HCT116 (cell line): ENCODE measurements around the gene CTSH. TPM values are rescaled to one million over a fixed set of nuclear protein-coding genes. Genes with fewer than 3 reads are reported as not detected.

ENCODE experiments used
- ATAC-seq: fragments of 200-7000 bp; cut with Tn5 transposase; 2 replicates; pipeline ENCODE4 v1.9.1; 2020; ENCODE audit warnings: mild to moderate bottlenecking, moderate library complexity
- BruUV-seq: library from RNA; stranded (reverse); fragments of 400-500 nt; replicated peaks from 2 replicates; lab custom pipeline; 2021; lab: Mats Ljungman, UMichigan
- CTCF ChIA-PET: fragments of 300-600 bp; sonication (Branson Sonifier 250); formaldehyde crosslinking; loops from one replicate; lab custom pipeline; 2021; ENCODE audit warnings: antibody characterized with exemption; lab: Charles Lee
- POLR2A ChIA-PET: fragments of 300-600, 350-600 bp; sonication (Branson Sonifier 250); formaldehyde crosslinking; loops from one replicate; lab custom pipeline; 2021; ENCODE audit warnings: antibody characterized with exemption; lab: Charles Lee
- RAD21 ChIA-PET, 2 experiments: fragments of 300-600 bp; sonication (Branson Sonifier 250); formaldehyde crosslinking; loops; one replicate each; lab custom pipeline; 2023; ENCODE audit warnings: low total read pairs in 2 of 2; ENCODE audit not compliant: uncharacterized antibody in 2 of 2, unreplicated experiment in 2 of 2, low non-redundant PET in 1 of 2; lab: Charles Lee
- DNase-seq: peaks from one replicate; pipeline ENCODE4 v3.0.0-alpha.2; 2010; ENCODE audit warnings: low read depth, low spot score
- H2AFZ ChIP-seq: fragments of 200-600 bp; shearing (Covaris generic), sonication (generic); 2 replicates; pipeline ENCODE4 v1.6.1; 2017; ENCODE audit warnings: low read depth, mixed run types, mixed read lengths, antibody characterized with exemption, low read length; ENCODE audit not compliant: poor library complexity, severe bottlenecking
- H3K27ac ChIP-seq: 2 replicates; pipeline ENCODE4 v1.5.1; 2012; ENCODE audit warnings: low read depth, low read length
- H3K27me3 ChIP-seq: fragments of 200-600 bp; sonication (generic); 2 replicates; pipeline ENCODE4 v1.6.1; 2016; ENCODE audit warnings: mixed run types, low read length, mixed read lengths; ENCODE audit not compliant: insufficient read depth
- H3K36me3 ChIP-seq, 2 experiments: fragments of 200-500 bp in 1 of 2; fragments of 200-600 bp in 1 of 2; sonication (Bioruptor generic) in 1 of 2; sonication (generic) in 1 of 2; 2 replicates each; pipeline versions ENCODE4 v1.5.1 to v1.6.1; 2014 to 2016; ENCODE audit warnings: low read length in 2 of 2, inconsistent platforms in 1 of 2, mixed read lengths in 1 of 2, mixed run types in 1 of 2; ENCODE audit not compliant: insufficient read depth in 2 of 2, control insufficient read depth in 1 of 2
- H3K4me1 ChIP-seq, 2 experiments: fragments of 200-600 bp in 1 of 2; sonication (generic) in 1 of 2; 2 replicates each; pipeline versions ENCODE4 v1.5.1 to v1.6.1; 2012 to 2017; ENCODE audit warnings: low read length in 2 of 2, inconsistent platforms in 1 of 2, mild to moderate bottlenecking in 1 of 2, mixed read lengths in 1 of 2, mixed run types in 1 of 2, moderate library complexity in 1 of 2; ENCODE audit not compliant: insufficient read depth in 2 of 2, control insufficient read depth in 1 of 2
- H3K4me2 ChIP-seq: fragments of 200-600 bp; sonication (generic); 2 replicates; pipeline ENCODE4 v1.6.1; 2017; ENCODE audit warnings: mixed run types, low read length, mixed read lengths
- H3K4me3 ChIP-seq, 2 experiments: fragments of 200-600 bp in 1 of 2; sonication (generic) in 1 of 2; replicated peaks in 1 of 2; 2 replicates each; pipeline ENCODE4 v1.5.1; 2011 to 2016; ENCODE audit warnings: low read length in 2 of 2, control low read depth in 1 of 2, low read depth in 1 of 2, mild to moderate bottlenecking in 1 of 2, mixed read lengths in 1 of 2, mixed run types in 1 of 2
- H3K79me2 ChIP-seq: fragments of 200-600 bp; sonication (generic); 2 replicates; pipeline ENCODE4 v1.6.1; 2017; ENCODE audit warnings: mild to moderate bottlenecking, mixed run types, low read length, moderate library complexity, mixed read lengths; ENCODE audit not compliant: insufficient read depth
- H3K9ac ChIP-seq: fragments of 200-600 bp; sonication (generic); 2 replicates; pipeline ENCODE4 v1.6.1; 2016; ENCODE audit warnings: low read length, mixed read lengths
- H3K9me2 ChIP-seq: fragments of 200-600 bp; sonication (generic), shearing (Covaris generic); 2 replicates; pipeline ENCODE4 v1.6.1; 2017; ENCODE audit warnings: mixed run types, mild to moderate bottlenecking, moderate library complexity; ENCODE audit not compliant: insufficient read depth
- H3K9me3 ChIP-seq, 2 experiments: fragments of 200-500 bp in 1 of 2; fragments of 200-600 bp in 1 of 2; sonication (Bioruptor generic) in 1 of 2; sonication (generic) in 1 of 2; 2 replicates each; pipeline ENCODE4 v1.6.1; 2014 to 2017; ENCODE audit warnings: low read length in 2 of 2, mixed read lengths in 2 of 2, inconsistent platforms in 1 of 2, low read depth in 1 of 2, mild to moderate bottlenecking in 1 of 2, mixed run types in 1 of 2, moderate library complexity in 1 of 2; ENCODE audit not compliant: control insufficient read depth in 1 of 2, insufficient read depth in 1 of 2
- H4K20me1 ChIP-seq: fragments of 200-600 bp; sonication (generic), shearing (Covaris generic); 2 replicates; pipeline ENCODE4 v1.6.1; 2017; ENCODE audit warnings: mixed run types, mild to moderate bottlenecking, moderate library complexity; ENCODE audit not compliant: insufficient read depth
- CBX3 ChIP-seq: IDR thresholded peaks from 2 replicates; pipeline ENCODE4 v1.6.1; 2012; ENCODE audit warnings: low read depth
- EGR1 ChIP-seq: IDR thresholded peaks from 2 replicates; pipeline ENCODE4 v1.6.1; 2012; ENCODE audit warnings: low read depth
- EZH2phosphoT487 ChIP-seq: fragments of 200-600 bp; IDR thresholded peaks from 2 replicates; pipeline ENCODE4 v1.6.1; 2018; ENCODE audit warnings: antibody characterized with exemption, borderline replicate concordance
- FOSL1 ChIP-seq: IDR thresholded peaks from 2 replicates; pipeline ENCODE4 v1.6.1; 2012; ENCODE audit warnings: low read depth
- JUND ChIP-seq: IDR thresholded peaks from 2 replicates; pipeline ENCODE4 v1.6.1; 2012
- POLR2A ChIP-seq: IDR thresholded peaks from 2 replicates; pipeline ENCODE4 v1.7.0; 2011; ENCODE audit warnings: borderline replicate concordance; ENCODE audit not compliant: insufficient read depth, insufficient read length; ENCODE audit errors: extremely low read depth
- RAD21 ChIP-seq: IDR thresholded peaks from 2 replicates; pipeline ENCODE4 v1.6.1; 2012; ENCODE audit warnings: low read depth, mild to moderate bottlenecking
- SIN3A ChIP-seq: IDR thresholded peaks from 2 replicates; pipeline ENCODE4 v1.6.1; 2012; ENCODE audit warnings: low read depth
- SP1 ChIP-seq: IDR thresholded peaks from 2 replicates; pipeline ENCODE4 v1.6.1; 2012; ENCODE audit warnings: low read depth
- SRF ChIP-seq: IDR thresholded peaks from 2 replicates; pipeline ENCODE4 v1.6.1; 2012; ENCODE audit warnings: low read depth
- TCF7L2 ChIP-seq: IDR thresholded peaks from 2 replicates; pipeline ENCODE4 v1.7.0; 2011; ENCODE audit warnings: borderline replicate concordance, inconsistent platforms; ENCODE audit not compliant: insufficient read depth, insufficient read length; ENCODE audit errors: extremely low read depth
- YY1 ChIP-seq: IDR thresholded peaks from 2 replicates; pipeline ENCODE4 v1.6.1; 2011; ENCODE audit warnings: low read length, low read depth, moderate library complexity, mild to moderate bottlenecking; ENCODE audit not compliant: insufficient replicate concordance; ENCODE audit errors: extremely low read depth
- ZNF274 ChIP-seq: fragments of 200-500 bp; sonication (Bioruptor generic); IDR thresholded peaks from 2 replicates; pipeline ENCODE4 v1.6.1; 2014; ENCODE audit warnings: mild to moderate bottlenecking, low read depth, low read length, inconsistent platforms
- intact Hi-C: fragments of 100-400 bp; cut with micrococcal nuclease; formaldehyde crosslinking; loops from 2 replicates; pipeline ENCODE4 v1.10.0; 2022
- total RNA-seq: library from RNA; stranded (reverse); gene quantifications from one replicate; pipeline ENCODE4 v1.2.1, GENCODE V29; 2021; ENCODE audit not compliant: unreplicated experiment
- TF ChIP-seq, protein P1 (sequence below): IDR thresholded peaks from 2 replicates; pipeline ENCODE4 v1.6.1; 2012
- TF ChIP-seq, protein P2 (sequence below): IDR thresholded peaks from 2 replicates; pipeline ENCODE4 v1.6.1; 2011; ENCODE audit warnings: mild to moderate bottlenecking, low read length, moderate library complexity; ENCODE audit not compliant: insufficient replicate concordance; ENCODE audit errors: extremely low read depth
- TF ChIP-seq, protein P3 (sequence below), 3 experiments: fragments of 200-600 bp in 1 of 3; sonication (generic) in 1 of 3; IDR thresholded peaks in 2 of 3; conservative IDR thresholded peaks in 1 of 3; 2 replicates each; pipeline ENCODE4 v1.5.1; 2012 to 2017; ENCODE audit warnings: low read depth in 2 of 3, low read length in 2 of 3, antibody characterized with exemption in 1 of 3, borderline replicate concordance in 1 of 3, control low read depth in 1 of 3, mild to moderate bottlenecking in 1 of 3, mixed read lengths in 1 of 3, mixed run types in 1 of 3, moderate library complexity in 1 of 3; ENCODE audit not compliant: insufficient read depth in 1 of 3
- TF ChIP-seq, protein P4 (sequence below): IDR thresholded peaks from 2 replicates; pipeline ENCODE4 v1.6.1; 2012; ENCODE audit warnings: low read depth

Gene CTSH
- total RNA-seq, 1 experiment from 2014 or later: 37.5 TPM

DNA sequence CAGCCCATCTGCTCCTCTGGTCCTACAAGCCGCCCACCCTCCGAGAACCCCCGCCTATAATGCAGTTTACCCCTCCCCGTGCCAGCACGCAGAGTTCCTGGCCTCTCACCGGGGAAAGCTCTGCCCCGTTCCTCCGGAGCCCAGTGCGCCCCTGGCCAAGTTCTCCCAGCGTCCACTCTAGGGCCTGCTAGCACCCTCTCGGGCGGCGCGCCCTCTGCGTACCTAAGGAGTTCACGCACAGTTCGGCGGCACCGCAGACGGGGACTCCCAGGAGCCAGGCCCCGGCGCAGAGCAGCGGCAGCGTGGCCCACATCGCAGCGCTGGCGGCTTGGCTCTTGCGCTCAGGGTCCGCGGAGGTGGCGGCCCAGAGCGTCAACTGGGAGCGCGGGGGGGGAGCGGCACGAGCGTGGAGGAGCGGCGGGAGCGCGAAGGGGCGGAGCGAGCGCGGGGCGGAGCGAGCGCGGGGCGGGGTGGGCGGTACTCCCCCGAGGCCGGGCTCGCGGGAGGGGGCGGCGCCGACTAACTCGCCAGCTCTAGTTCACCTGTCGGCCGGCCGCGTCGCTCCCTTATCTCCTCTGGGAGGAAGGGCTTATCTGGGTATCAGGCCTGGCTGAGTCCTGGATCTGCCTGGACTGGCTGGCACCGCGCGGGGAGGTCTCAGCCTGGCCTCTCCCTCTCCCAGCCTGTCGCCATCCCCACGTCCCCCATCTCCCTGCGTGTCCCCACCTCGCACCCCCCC is at the start of gene CTSH (continued):
- TF ChIP-seq, protein P1, sequence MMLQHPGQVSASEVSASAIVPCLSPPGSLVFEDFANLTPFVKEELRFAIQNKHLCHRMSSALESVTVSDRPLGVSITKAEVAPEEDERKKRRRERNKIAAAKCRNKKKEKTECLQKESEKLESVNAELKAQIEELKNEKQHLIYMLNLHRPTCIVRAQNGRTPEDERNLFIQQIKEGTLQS: no peak

DNA sequence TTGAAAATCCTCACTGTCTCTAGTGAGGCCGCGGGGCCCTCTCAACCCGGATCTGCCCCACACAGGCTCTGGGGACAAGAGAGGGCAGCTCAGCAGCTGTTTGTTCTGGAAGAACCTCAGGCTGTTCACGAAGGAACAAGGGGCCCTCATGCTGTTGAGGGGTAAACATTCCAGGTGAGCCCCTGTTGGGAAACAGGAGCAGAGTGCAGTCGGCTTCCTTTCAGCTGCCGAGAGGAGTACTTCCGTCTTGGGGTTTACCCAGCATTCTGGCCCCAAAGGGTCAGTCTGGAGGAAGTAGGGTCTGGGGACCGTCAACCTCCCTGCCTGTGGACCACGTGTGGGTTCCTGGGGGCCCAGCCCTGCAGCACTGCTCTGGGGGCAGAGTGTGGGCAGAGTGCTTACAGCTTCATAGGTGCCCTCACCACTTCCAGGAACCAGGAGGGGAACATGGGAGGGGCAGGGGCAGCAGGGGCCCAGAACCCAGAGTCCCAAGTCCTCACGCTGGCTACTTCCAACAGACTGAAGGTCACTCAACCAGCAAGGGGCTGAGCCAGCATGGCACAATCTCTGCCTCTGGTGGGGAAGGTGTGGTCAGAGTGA is 49.2 kb upstream of the CTSH start:
- H4K20me1 ChIP-seq: no peaks in the 10 kb centered on the region
- no peaks in the 10 kb centered on the region for H3K79me2 ChIP-seq
- H3K27ac ChIP-seq: no peak overlapping the region
- RAD21 ChIA-PET: no interaction called here
- no peak overlapping the region for H3K4me2 ChIP-seq
- ATAC-seq (no peak), DNase-seq (no peak)
- H3K36me3 ChIP-seq: no peaks in the 10 kb centered on the region
- H3K4me3 ChIP-seq: no peak overlapping the region
- intact Hi-C loops: no loop called here
- no peaks in the 10 kb centered on the region for H3K9me3 ChIP-seq
- no peaks in the 10 kb centered on the region for H3K27me3 ChIP-seq
- no peaks in the 10 kb centered on the region for H3K9me2 ChIP-seq
- CTCF ChIA-PET: interaction anchor here (0.9 to 1.0 kb wide), 2 partner anchors 13 kb away, joined by 3 to 4 read pairs; no protein-coding TSS in a partner anchor
- no TSS peak for BruUV-seq
- POLR2A ChIA-PET: no interaction called here
- H3K9ac ChIP-seq: no peak overlapping the region
- H3K4me1 ChIP-seq: peaks cover 2 to 23% of the 10 kb centered on the region in 2 experiments
- H2AFZ ChIP-seq: no peak overlapping the region
- TF ChIP-seq SIN3A (no peak), YY1 (no peak), RAD21 (no peak), EGR1 (no peak), EZH2phosphoT487 (no peak), JUND (no peak), POLR2A (no peak), ZNF274 (no peak), CBX3 (no peak), SRF (no peak), TCF7L2 (no peak), FOSL1 (no peak), SP1 (no peak)
- TF ChIP-seq, protein P2, sequence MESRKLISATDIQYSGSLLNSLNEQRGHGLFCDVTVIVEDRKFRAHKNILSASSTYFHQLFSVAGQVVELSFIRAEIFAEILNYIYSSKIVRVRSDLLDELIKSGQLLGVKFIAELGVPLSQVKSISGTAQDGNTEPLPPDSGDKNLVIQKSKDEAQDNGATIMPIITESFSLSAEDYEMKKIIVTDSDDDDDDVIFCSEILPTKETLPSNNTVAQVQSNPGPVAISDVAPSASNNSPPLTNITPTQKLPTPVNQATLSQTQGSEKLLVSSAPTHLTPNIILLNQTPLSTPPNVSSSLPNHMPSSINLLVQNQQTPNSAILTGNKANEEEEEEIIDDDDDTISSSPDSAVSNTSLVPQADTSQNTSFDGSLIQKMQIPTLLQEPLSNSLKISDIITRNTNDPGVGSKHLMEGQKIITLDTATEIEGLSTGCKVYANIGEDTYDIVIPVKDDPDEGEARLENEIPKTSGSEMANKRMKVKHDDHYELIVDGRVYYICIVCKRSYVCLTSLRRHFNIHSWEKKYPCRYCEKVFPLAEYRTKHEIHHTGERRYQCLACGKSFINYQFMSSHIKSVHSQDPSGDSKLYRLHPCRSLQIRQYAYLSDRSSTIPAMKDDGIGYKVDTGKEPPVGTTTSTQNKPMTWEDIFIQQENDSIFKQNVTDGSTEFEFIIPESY: no peak
- TF ChIP-seq, protein P3, sequence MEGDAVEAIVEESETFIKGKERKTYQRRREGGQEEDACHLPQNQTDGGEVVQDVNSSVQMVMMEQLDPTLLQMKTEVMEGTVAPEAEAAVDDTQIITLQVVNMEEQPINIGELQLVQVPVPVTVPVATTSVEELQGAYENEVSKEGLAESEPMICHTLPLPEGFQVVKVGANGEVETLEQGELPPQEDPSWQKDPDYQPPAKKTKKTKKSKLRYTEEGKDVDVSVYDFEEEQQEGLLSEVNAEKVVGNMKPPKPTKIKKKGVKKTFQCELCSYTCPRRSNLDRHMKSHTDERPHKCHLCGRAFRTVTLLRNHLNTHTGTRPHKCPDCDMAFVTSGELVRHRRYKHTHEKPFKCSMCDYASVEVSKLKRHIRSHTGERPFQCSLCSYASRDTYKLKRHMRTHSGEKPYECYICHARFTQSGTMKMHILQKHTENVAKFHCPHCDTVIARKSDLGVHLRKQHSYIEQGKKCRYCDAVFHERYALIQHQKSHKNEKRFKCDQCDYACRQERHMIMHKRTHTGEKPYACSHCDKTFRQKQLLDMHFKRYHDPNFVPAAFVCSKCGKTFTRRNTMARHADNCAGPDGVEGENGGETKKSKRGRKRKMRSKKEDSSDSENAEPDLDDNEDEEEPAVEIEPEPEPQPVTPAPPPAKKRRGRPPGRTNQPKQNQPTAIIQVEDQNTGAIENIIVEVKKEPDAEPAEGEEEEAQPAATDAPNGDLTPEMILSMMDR (IDR thresholded peaks at IDR 0.05 in 2 of 3, conservative IDR thresholded peaks at IDR 0.05 in 1 of 3; ENCODE audit: borderline replicate concordance in 1 of 3, insufficient read depth in 1 of 3, low read depth in 2 of 3, low read length in 2 of 3): no peak
- TF ChIP-seq, protein P4, sequence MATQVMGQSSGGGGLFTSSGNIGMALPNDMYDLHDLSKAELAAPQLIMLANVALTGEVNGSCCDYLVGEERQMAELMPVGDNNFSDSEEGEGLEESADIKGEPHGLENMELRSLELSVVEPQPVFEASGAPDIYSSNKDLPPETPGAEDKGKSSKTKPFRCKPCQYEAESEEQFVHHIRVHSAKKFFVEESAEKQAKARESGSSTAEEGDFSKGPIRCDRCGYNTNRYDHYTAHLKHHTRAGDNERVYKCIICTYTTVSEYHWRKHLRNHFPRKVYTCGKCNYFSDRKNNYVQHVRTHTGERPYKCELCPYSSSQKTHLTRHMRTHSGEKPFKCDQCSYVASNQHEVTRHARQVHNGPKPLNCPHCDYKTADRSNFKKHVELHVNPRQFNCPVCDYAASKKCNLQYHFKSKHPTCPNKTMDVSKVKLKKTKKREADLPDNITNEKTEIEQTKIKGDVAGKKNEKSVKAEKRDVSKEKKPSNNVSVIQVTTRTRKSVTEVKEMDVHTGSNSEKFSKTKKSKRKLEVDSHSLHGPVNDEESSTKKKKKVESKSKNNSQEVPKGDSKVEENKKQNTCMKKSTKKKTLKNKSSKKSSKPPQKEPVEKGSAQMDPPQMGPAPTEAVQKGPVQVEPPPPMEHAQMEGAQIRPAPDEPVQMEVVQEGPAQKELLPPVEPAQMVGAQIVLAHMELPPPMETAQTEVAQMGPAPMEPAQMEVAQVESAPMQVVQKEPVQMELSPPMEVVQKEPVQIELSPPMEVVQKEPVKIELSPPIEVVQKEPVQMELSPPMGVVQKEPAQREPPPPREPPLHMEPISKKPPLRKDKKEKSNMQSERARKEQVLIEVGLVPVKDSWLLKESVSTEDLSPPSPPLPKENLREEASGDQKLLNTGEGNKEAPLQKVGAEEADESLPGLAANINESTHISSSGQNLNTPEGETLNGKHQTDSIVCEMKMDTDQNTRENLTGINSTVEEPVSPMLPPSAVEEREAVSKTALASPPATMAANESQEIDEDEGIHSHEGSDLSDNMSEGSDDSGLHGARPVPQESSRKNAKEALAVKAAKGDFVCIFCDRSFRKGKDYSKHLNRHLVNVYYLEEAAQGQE: no peak
